ENCODE results near the gene LBX2. TPM values are rescaled to one million over a fixed set of nuclear protein-coding genes. Genes with fewer than 3 reads are reported as not detected.

The LBX2 gene
- total and polyA plus RNA-seq, 4 donors, result 0.63 to 1.9 (median 1.1) TPM

GRCh38 chr2:74507145-74507925, 7.9 kb upstream of the LBX2 start, which contains the start of gene PCGF1:
TSS of gene PCGF1 (minus strand) at chr2:74507695. CDS start at chr2:74507668, 27 bp downstream.
- H3K4me1 ChIP-seq (ENCODE audit: control insufficient read depth in 5 of 5, insufficient read depth in 5 of 5, low read length in 5 of 5), result peaks cover 6 to 29% (median 14%) of the 10 kb centered on the region in 5 donors
- DNase-seq, result peak; percentile 98 to 99 (median 99)
- peak within 1 kb of the TSS; percentile 74 for H3K4me3 ChIP-seq
- peak within 1 kb of the TSS; percentile 8 to 93 for H3K9ac ChIP-seq (ENCODE audit: insufficient read depth in 1 of 2, low read length in 2 of 2)
- peaks cover 0 to 14% (median 8%) of the 10 kb centered on the region in 4 donors for H3K36me3 ChIP-seq (ENCODE audit: control insufficient read depth in 4 of 4, insufficient read depth in 4 of 4, low read length in 4 of 4)
- TF ChIP-seq, protein P1, sequence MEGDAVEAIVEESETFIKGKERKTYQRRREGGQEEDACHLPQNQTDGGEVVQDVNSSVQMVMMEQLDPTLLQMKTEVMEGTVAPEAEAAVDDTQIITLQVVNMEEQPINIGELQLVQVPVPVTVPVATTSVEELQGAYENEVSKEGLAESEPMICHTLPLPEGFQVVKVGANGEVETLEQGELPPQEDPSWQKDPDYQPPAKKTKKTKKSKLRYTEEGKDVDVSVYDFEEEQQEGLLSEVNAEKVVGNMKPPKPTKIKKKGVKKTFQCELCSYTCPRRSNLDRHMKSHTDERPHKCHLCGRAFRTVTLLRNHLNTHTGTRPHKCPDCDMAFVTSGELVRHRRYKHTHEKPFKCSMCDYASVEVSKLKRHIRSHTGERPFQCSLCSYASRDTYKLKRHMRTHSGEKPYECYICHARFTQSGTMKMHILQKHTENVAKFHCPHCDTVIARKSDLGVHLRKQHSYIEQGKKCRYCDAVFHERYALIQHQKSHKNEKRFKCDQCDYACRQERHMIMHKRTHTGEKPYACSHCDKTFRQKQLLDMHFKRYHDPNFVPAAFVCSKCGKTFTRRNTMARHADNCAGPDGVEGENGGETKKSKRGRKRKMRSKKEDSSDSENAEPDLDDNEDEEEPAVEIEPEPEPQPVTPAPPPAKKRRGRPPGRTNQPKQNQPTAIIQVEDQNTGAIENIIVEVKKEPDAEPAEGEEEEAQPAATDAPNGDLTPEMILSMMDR (IDR thresholded peaks at IDR 0.05; ENCODE audit: control extremely low read depth, extremely low read depth), result peak; percentile 1
- peak within 1 kb of the TSS; percentile 93 to 98 for H3K27ac ChIP-seq (ENCODE audit: low read depth in 1 of 2, low read length in 1 of 2)
- peak; percentile 90 for ATAC-seq (ENCODE audit: insufficient read depth, low FRiP score)
- no peaks in the 10 kb centered on the region for H3K9me3 ChIP-seq (ENCODE audit: control insufficient read depth in 4 of 4, insufficient read depth in 3 of 4, low read length in 3 of 4)
- 1% methylated on average over 55 to 56 of the region's 56 CpGs for WGBS, 2 donors
- H3K27me3 ChIP-seq (ENCODE audit: control insufficient read depth in 3 of 3, insufficient read depth in 3 of 3, low read length in 2 of 3), result peaks cover 0 to 63% (median 61%) of the 10 kb centered on the region in 3 donors

GRCh38 chr2:74505448-74506246, 6.2 kb upstream of the LBX2 start:
- Histone ChIP-seq H3K4me3 (no peak overlapping the region), H3K9ac (ENCODE audit: insufficient read depth in 1 of 2, low read length in 2 of 2) (no peak overlapping the region), H3K9me3 (ENCODE audit: control insufficient read depth in 4 of 4, insufficient read depth in 3 of 4, low read length in 3 of 4) (peaks cover 0 to 2% (median 0%) of the 10 kb centered on the region in 4 donors), H3K4me1 (ENCODE audit: control insufficient read depth in 5 of 5, insufficient read depth in 5 of 5, low read length in 5 of 5) (peaks cover 6 to 31% (median 14%) of the 10 kb centered on the region in 5 donors), H3K27ac (ENCODE audit: low read depth in 1 of 2, low read length in 1 of 2) (peak overlapping the region in 1 of 2 donors; percentile 26), H3K36me3 (ENCODE audit: control insufficient read depth in 4 of 4, insufficient read depth in 4 of 4, low read length in 4 of 4) (peaks cover 0 to 14% (median 8%) of the 10 kb centered on the region in 4 donors), H3K27me3 (ENCODE audit: control insufficient read depth in 3 of 3, insufficient read depth in 3 of 3, low read length in 2 of 3) (peaks cover 0 to 63% (median 63%) of the 10 kb centered on the region in 3 donors)
- no peak for ATAC-seq (ENCODE audit: insufficient read depth, low FRiP score)
- DNase-seq, result no peak
- WGBS, 2 donors, result 96 to 97% methylated on average over 14 of the region's 14 CpGs
- TF ChIP-seq, protein P1 (IDR thresholded peaks at IDR 0.05; ENCODE audit: control extremely low read depth, extremely low read depth), result no peak

GRCh38 chr2:74504591-74504990, 5.2 kb upstream of the LBX2 start:
- no peak for DNase-seq
- no peak for ATAC-seq (ENCODE audit: insufficient read depth, low FRiP score)
- Histone ChIP-seq H3K27ac (ENCODE audit: low read depth in 1 of 2, low read length in 1 of 2) (no peak overlapping the region), H3K9me3 (ENCODE audit: control insufficient read depth in 4 of 4, insufficient read depth in 3 of 4, low read length in 3 of 4) (peaks cover 0 to 2% (median 0%) of the 10 kb centered on the region in 4 donors), H3K27me3 (ENCODE audit: control insufficient read depth in 3 of 3, insufficient read depth in 3 of 3, low read length in 2 of 3) (peaks cover 0 to 63% (median 63%) of the 10 kb centered on the region in 3 donors), H3K4me1 (ENCODE audit: control insufficient read depth in 5 of 5, insufficient read depth in 5 of 5, low read length in 5 of 5) (peaks cover 6 to 32% (median 14%) of the 10 kb centered on the region in 5 donors), H3K36me3 (ENCODE audit: control insufficient read depth in 4 of 4, insufficient read depth in 4 of 4, low read length in 4 of 4) (peaks cover 0 to 14% (median 8%) of the 10 kb centered on the region in 4 donors), H3K4me3 (no peak overlapping the region), H3K9ac (ENCODE audit: insufficient read depth in 1 of 2, low read length in 2 of 2) (no peak overlapping the region)
- TF ChIP-seq, protein P1 (IDR thresholded peaks at IDR 0.05; ENCODE audit: control extremely low read depth, extremely low read depth), result no peak
- WGBS, 2 donors, result 96 to 97% methylated on average over 3 of the region's 3 CpGs

Measured in lung (tissue), 12 donors.